K562 (cell line): ENCODE results near the gene GABARAP. TPM values are rescaled to one million over a fixed set of nuclear protein-coding genes. Genes with fewer than 3 reads are reported as not detected.

Experiments used
- ATAC-seq: fragments of 200-7000 bp; cut with Tn5 transposase; 3 replicates; pipeline ENCODE4 v1.9.1; 2020; ENCODE audit warnings: moderate library complexity
- BruUV-seq: library from RNA; stranded (reverse); fragments of 400-500 nt; replicated peaks from 2 replicates; lab custom pipeline; 2021; lab: Mats Ljungman, UMichigan
- CTCF ChIA-PET: fragments of 300-600 bp; formaldehyde crosslinking; extraction: SDS; loops from one replicate; lab custom pipeline; 2021; ENCODE audit warnings: low intra/inter-chr PET ratio; lab: Yijun Ruan, JAX
- POLR2A ChIA-PET: fragments of 300-600, 350-650 bp; sonication (Branson Sonifier 250); formaldehyde crosslinking; extraction: SDS; loops from one replicate; lab custom pipeline; 2021; ENCODE audit warnings: antibody characterized with exemption, inconsistent platforms; lab: Yijun Ruan, JAX
- DNase-seq, 4 experiments: peaks; one replicate each; pipeline versions ENCODE4 v3.0.0 to v3.0.0-alpha.2; 2011 to 2018; ENCODE audit warnings: low spot score in 3 of 4, mixed read lengths in 3 of 4; ENCODE audit errors: extremely low read depth in 1 of 4
- FAIRE-seq: peaks from 2 replicates; lab custom pipeline; 2011; peaks lifted over from hg19 to GRCh38; lab: Jason Lieb, UNC
- H2AFZ ChIP-seq: 2 replicates; pipeline ENCODE4 v1.6.0; 2011; ENCODE audit warnings: low read depth, low read length, control low read depth, inconsistent platforms
- H3K27ac ChIP-seq: fragments of 200-600 bp; 3 replicates; pipeline ENCODE4 v1.8.0; 2011; ENCODE audit warnings: low read depth, mild to moderate bottlenecking, control low read depth, inconsistent platforms, low read length, moderate library complexity, mixed read lengths; ENCODE audit errors: extremely low read depth
- H3K27me3 ChIP-seq, 2 experiments: fragments of 300-600 bp in 1 of 2; 2 replicates in 1 of 2; 3 replicates in 1 of 2; pipeline versions ENCODE4 v1.6.0 to v1.8.0; 2011; ENCODE audit warnings: inconsistent platforms in 2 of 2, low read length in 2 of 2, mild to moderate bottlenecking in 1 of 2, mixed read lengths in 1 of 2, moderate library complexity in 1 of 2; ENCODE audit not compliant: control insufficient read depth in 2 of 2, insufficient read depth in 2 of 2
- H3K36me3 ChIP-seq: fragments of 300-600 bp; 3 replicates; pipeline ENCODE4 v1.8.0; 2011; ENCODE audit warnings: mild to moderate bottlenecking, low read length, inconsistent platforms; ENCODE audit not compliant: control insufficient read depth, insufficient read depth
- H3K4me1 ChIP-seq, 2 experiments: fragments of 200-600 bp in 1 of 2; replicated peaks in 1 of 2; 2 replicates in 1 of 2; 3 replicates in 1 of 2; pipeline versions ENCODE4 v1.5.1 to v1.8.0; 2011; ENCODE audit warnings: inconsistent platforms in 2 of 2, low read length in 2 of 2, mild to moderate bottlenecking in 1 of 2, mixed read lengths in 1 of 2, moderate library complexity in 1 of 2; ENCODE audit not compliant: control insufficient read depth in 2 of 2, insufficient read depth in 2 of 2
- H3K4me2 ChIP-seq: 2 replicates; pipeline ENCODE4 v1.6.1; 2011; ENCODE audit warnings: low read length, control low read depth, inconsistent platforms, mixed read lengths; ENCODE audit not compliant: insufficient read depth
- H3K4me3 ChIP-seq: fragments of 200-600 bp; sonication (generic), shearing (Covaris generic); 2 replicates; pipeline ENCODE4 v1.5.1; 2016; ENCODE audit warnings: control low read depth, inconsistent platforms
- H3K79me2 ChIP-seq: fragments of 200-600 bp; 3 replicates; pipeline ENCODE4 v1.8.0; 2011; ENCODE audit warnings: low read length, inconsistent platforms; ENCODE audit not compliant: control insufficient read depth, insufficient read depth
- H3K9ac ChIP-seq, 2 experiments: 2 replicates each; pipeline versions ENCODE4 v1.6.0 to v1.6.1; 2011; ENCODE audit warnings: low read depth in 2 of 2, low read length in 2 of 2, control low read depth in 1 of 2, inconsistent platforms in 1 of 2, mild to moderate bottlenecking in 1 of 2, mixed read lengths in 1 of 2; ENCODE audit not compliant: insufficient read depth in 1 of 2
- H3K9me1 ChIP-seq: one replicate; pipeline ENCODE4 v1.6.0; 2011; ENCODE audit warnings: inconsistent platforms, mild to moderate bottlenecking, low read length, moderate library complexity; ENCODE audit not compliant: control insufficient read depth, insufficient read depth
- H3K9me3 ChIP-seq: replicated peaks from 2 replicates; pipeline ENCODE4 v1.5.1; 2011; ENCODE audit warnings: low read depth, low read length, inconsistent platforms; ENCODE audit not compliant: control insufficient read depth, insufficient read depth
- H4K20me1 ChIP-seq: replicated peaks from 2 replicates; pipeline ENCODE4 v1.6.1; 2011; ENCODE audit warnings: low read length, inconsistent platforms, mixed read lengths; ENCODE audit not compliant: control insufficient read depth, insufficient read depth
- ETS2 ChIP-seq: IDR thresholded peaks from 2 replicates; pipeline ENCODE4 v1.6.1; 2016; ENCODE audit warnings: borderline replicate concordance, missing genetic modification characterization, mild to moderate bottlenecking, moderate library complexity, missing compliant biosample characterization; ENCODE audit not compliant: poor library complexity, severe bottlenecking
- GTF2B ChIP-seq: IDR thresholded peaks from 2 replicates; pipeline ENCODE4 v1.6.1; 2011; ENCODE audit not compliant: insufficient read length; ENCODE audit errors: extremely low read depth
- HNRNPUL1 ChIP-seq: fragments of 200-400 bp; formaldehyde crosslinking; IDR thresholded peaks from 2 replicates; pipeline ENCODE4 v1.6.1; 2017; ENCODE audit warnings: low read length
- ILF3 ChIP-seq: fragments of 450-650 bp; IDR thresholded peaks from 2 replicates; pipeline ENCODE4 v1.6.1; 2018; ENCODE audit warnings: antibody characterized with exemption, mild to moderate bottlenecking, moderate library complexity, borderline replicate concordance
- JUND ChIP-seq, 2 experiments: IDR thresholded peaks; 2 replicates in 1 of 2; 3 replicates in 1 of 2; pipeline ENCODE4 v1.6.1; 2011; ENCODE audit warnings: borderline replicate concordance in 2 of 2, low read depth in 2 of 2, low read length in 2 of 2, improper control_type of control experiment in 1 of 2, missing biosample characterization in 1 of 2, missing genetic modification characterization in 1 of 2, missing genetic modification reagents in 1 of 2
- NCOA6 ChIP-seq: fragments of 450-650 bp; IDR thresholded peaks from 2 replicates; pipeline ENCODE4 v1.6.1; 2017; ENCODE audit warnings: mild to moderate bottlenecking
- NFIX ChIP-seq: fragments of 250-450 bp; sonication (Bioruptor Pico); IDR thresholded peaks from 2 replicates; pipeline ENCODE4 v1.4.0; 2020; ENCODE audit warnings: low read depth, mild to moderate bottlenecking, moderate library complexity
- SMARCA4 ChIP-seq: fragments of 450-650 bp; IDR thresholded peaks from 2 replicates; pipeline ENCODE4 v1.6.1; 2016
- YBX1 ChIP-seq: fragments of 450-650 bp; IDR thresholded peaks from 2 replicates; pipeline ENCODE4 v1.7.1; 2016; ENCODE audit warnings: mild to moderate bottlenecking
- ZNF124 ChIP-seq: sonication (generic); formaldehyde crosslinking; IDR thresholded peaks from 2 replicates; pipeline ENCODE4 v1.8.1; 2022; ENCODE audit warnings: missing genetic modification reagents
- WGBS: fragments of 100-300 bp; shearing (Covaris generic); methylation state at CpG from one replicate; pipeline ENCODE4 v1.1.6; 2016; ENCODE audit warnings: low coverage, mixed read lengths; ENCODE audit not compliant: insufficient coverage; ENCODE audit errors: missing lambda C conversion rate; 5-methylcytosine and 5-hydroxymethylcytosine counted together
- in situ Hi-C: fragments of 300-500 bp; cut with MboI; formaldehyde crosslinking; loops from 4 replicates; pipeline ENCODE4 v1.15.0; 2018; ENCODE audit warnings: inconsistent platforms, mixed read lengths
- intact Hi-C: fragments of 100-400 bp; cut with micrococcal nuclease; formaldehyde crosslinking; loops from 2 replicates; pipeline ENCODE4 v1.14.2; 2022
- polyA plus RNA-seq, 8 experiments: library from polyadenylated mRNA; depleted of rRNA in 4 of 8; stranded (reverse) in 5 of 8; unstranded in 3 of 8; fragments of >200 nt; fragmentation: Nextera tagmentation in 2 of 8; fragmentation: Illumina TruSeq in 1 of 8; extraction: Ambion mirVana in 2 of 8; extraction: Trizol in 1 of 8; gene quantifications; 2 replicates each; pipeline versions ENCODE4 v1.2.1 to v1.2.3, GENCODE V29; 2011 to 2014; ENCODE audit warnings: inconsistent platforms in 1 of 8, missing spikeins in 1 of 8
- total RNA-seq, 7 experiments: library from RNA; depleted of rRNA in 6 of 7; stranded (reverse); fragments of >200 nt in 6 of 7; fragmentation: Illumina TruSeq in 2 of 7; extraction: Trizol in 2 of 7; gene quantifications; 2 replicates each; pipeline versions ENCODE4 v1.2.1 to v1.2.3, GENCODE V29; 2011 to 2021; ENCODE audit warnings: low replicate concordance in 1 of 7
- TF ChIP-seq, protein P1 (sequence below): IDR thresholded peaks from 2 replicates; pipeline ENCODE4 v1.6.1; 2012; ENCODE audit warnings: low read depth, low read length, improper control_type of control experiment, borderline replicate concordance
- TF ChIP-seq, protein P2 (sequence below), 2 experiments: fragments of 450-650 bp in 1 of 2; sonication (generic) in 1 of 2; formaldehyde crosslinking; conservative IDR thresholded peaks; 2 replicates each; pipeline versions ENCODE4 v1.4.0 to v1.8.1; 2020 to 2022; ENCODE audit warnings: mild to moderate bottlenecking in 1 of 2, missing genetic modification reagents in 1 of 2
- TF ChIP-seq, protein P3 (sequence below): sonication (generic); formaldehyde crosslinking; IDR thresholded peaks from 2 replicates; pipeline ENCODE4 v1.8.1; 2023; ENCODE audit warnings: mild to moderate bottlenecking, missing genetic modification reagents

Gene GABARAP
- total and polyA plus RNA-seq, 9 of the 15 experiments (the other 6 are each of a cell fraction or from before 2014, with no cell fraction given) = 47.5 to 373 (median 152) TPM

DNA sequence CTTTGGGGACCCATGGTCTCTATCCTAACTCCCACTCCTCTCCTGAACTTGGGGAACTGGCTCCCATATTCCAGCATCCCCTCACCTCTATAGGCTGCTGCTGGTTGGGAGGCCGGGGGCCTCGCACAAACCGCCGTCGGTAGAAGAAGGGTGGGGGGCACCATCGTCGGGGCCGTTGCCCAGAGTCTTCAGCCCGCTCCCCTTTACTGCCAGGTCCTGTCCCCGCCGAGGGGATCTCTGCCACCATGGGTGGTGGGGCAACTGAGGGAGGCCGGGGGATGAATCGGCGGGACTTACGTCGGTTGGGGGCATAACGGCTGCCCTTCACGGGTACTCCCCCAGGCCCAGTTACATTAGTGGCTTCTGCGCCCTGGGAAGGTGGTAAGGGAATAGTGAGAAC, 47.9 kb upstream of the GABARAP start:
- POLR2A ChIA-PET = interaction anchor here (0.7 kb wide), 1 partner anchor 14 kb away, joined by 3 read pairs; no protein-coding TSS in a partner anchor
- no peak overlapping the region for H3K4me3 ChIP-seq
- no peak overlapping the region for H2AFZ ChIP-seq
- peaks cover 11 to 40% of the 10 kb centered on the region in 2 experiments for H3K4me1 ChIP-seq
- DNase-seq (no peak), ATAC-seq (no peak), FAIRE-seq (no peak)
- no peaks in the 10 kb centered on the region for H3K9me3 ChIP-seq
- in situ Hi-C loops (no loop called here), intact Hi-C loops (no loop called here)
- H3K4me2 ChIP-seq = no peak overlapping the region
- H3K36me3 ChIP-seq = 0 out of 3 replicates have a peak, but pooled peaks cover under 1% of the 10 kb centered on the region
- no TSS peak for BruUV-seq
- CTCF ChIA-PET = no interaction called here
- H3K27ac ChIP-seq = no peak overlapping the region
- 79% methylated on average over 9 of the region's 19 CpGs for WGBS
- no peaks in the 10 kb centered on the region for H3K9me1 ChIP-seq
- H3K9ac ChIP-seq = no peak overlapping the region
- H3K27me3 ChIP-seq = no peaks in the 10 kb centered on the region
- no peaks in the 10 kb centered on the region for H4K20me1 ChIP-seq
- no peaks in the 10 kb centered on the region for H3K79me2 ChIP-seq
- TF ChIP-seq ETS2 (no peak), YBX1 (no peak), ILF3 (no peak), SMARCA4 (no peak), NCOA6 (no peak), HNRNPUL1 (no peak), ZNF124 (CRISPR knock-in tag) (no peak), JUND (IDR thresholded peaks at IDR 0.05; ENCODE audit: borderline replicate concordance, low read depth, low read length) (no peak), JUND (tag; IDR thresholded peaks at IDR 0.05; ENCODE audit: borderline replicate concordance, low read depth, low read length) (no peak), NFIX (no peak), GTF2B (no peak)
- TF ChIP-seq, protein P1, sequence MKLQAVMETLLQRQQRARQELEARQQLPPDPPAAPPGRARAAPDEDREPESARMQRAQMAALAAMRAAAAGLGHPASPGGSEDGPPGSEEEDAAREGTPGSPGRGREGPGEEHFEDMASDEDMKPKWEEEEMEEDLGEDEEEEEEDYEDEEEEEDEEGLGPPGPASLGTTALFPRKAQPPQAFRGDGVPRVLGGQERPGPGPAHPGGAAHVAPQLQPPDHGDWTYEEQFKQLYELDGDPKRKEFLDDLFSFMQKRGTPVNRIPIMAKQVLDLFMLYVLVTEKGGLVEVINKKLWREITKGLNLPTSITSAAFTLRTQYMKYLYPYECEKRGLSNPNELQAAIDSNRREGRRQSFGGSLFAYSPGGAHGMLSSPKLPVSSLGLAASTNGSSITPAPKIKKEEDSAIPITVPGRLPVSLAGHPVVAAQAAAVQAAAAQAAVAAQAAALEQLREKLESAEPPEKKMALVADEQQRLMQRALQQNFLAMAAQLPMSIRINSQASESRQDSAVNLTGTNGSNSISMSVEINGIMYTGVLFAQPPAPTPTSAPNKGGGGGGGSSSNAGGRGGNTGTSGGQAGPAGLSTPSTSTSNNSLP = no peak
- TF ChIP-seq, protein P2, sequence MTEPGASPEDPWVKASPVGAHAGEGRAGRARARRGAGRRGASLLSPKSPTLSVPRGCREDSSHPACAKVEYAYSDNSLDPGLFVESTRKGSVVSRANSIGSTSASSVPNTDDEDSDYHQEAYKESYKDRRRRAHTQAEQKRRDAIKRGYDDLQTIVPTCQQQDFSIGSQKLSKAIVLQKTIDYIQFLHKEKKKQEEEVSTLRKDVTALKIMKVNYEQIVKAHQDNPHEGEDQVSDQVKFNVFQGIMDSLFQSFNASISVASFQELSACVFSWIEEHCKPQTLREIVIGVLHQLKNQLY (CRISPR knock-in tag; conservative IDR thresholded peaks at IDR 0.05) = no peak
- TF ChIP-seq, protein P3, sequence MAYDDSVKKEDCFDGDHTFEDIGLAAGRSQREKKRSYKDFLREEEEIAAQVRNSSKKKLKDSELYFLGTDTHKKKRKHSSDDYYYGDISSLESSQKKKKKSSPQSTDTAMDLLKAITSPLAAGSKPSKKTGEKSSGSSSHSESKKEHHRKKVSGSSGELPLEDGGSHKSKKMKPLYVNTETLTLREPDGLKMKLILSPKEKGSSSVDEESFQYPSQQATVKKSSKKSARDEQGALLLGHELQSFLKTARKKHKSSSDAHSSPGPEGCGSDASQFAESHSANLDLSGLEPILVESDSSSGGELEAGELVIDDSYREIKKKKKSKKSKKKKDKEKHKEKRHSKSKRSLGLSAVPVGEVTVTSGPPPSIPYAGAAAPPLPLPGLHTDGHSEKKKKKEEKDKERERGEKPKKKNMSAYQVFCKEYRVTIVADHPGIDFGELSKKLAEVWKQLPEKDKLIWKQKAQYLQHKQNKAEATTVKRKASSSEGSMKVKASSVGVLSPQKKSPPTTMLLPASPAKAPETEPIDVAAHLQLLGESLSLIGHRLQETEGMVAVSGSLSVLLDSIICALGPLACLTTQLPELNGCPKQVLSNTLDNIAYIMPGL (CRISPR knock-in tag) = no peak
